ENCODE results near the gene CPNE4. TPM values are rescaled to one million over a fixed set of nuclear protein-coding genes. Genes with fewer than 3 reads are reported as not detected.
"Not testable (repeated sequence)": the region's sequence is repeated elsewhere in the genome, so short reads cannot be mapped to it uniquely, and the experiment has no call there.

The CPNE4 gene
- total and polyA plus RNA-seq, 8 donors: 0.14 to 1.7 (median 0.66) TPM

- Histone ChIP-seq H3K36me3 (no peaks in the 10 kb centered on the region), H3K4me3 (no peak overlapping the region), H3K4me1 (no peaks in the 10 kb centered on the region), H3K9me3 (no peaks in the 10 kb centered on the region), H3K27ac (no peak overlapping the region), H3K27me3 (no peaks in the 10 kb centered on the region)
- intact Hi-C loops (cut with DNase I): no loop called here
- TF ChIP-seq, protein P1, sequence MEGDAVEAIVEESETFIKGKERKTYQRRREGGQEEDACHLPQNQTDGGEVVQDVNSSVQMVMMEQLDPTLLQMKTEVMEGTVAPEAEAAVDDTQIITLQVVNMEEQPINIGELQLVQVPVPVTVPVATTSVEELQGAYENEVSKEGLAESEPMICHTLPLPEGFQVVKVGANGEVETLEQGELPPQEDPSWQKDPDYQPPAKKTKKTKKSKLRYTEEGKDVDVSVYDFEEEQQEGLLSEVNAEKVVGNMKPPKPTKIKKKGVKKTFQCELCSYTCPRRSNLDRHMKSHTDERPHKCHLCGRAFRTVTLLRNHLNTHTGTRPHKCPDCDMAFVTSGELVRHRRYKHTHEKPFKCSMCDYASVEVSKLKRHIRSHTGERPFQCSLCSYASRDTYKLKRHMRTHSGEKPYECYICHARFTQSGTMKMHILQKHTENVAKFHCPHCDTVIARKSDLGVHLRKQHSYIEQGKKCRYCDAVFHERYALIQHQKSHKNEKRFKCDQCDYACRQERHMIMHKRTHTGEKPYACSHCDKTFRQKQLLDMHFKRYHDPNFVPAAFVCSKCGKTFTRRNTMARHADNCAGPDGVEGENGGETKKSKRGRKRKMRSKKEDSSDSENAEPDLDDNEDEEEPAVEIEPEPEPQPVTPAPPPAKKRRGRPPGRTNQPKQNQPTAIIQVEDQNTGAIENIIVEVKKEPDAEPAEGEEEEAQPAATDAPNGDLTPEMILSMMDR (IDR thresholded peaks at IDR 0.05): no peak
- DNase-seq (no peak), FAIRE-seq (no peak), ATAC-seq (no peak)
- WGBS, 2 donors: 22 to 27% methylated on average over 2 of the region's 2 CpGs
Measured at GRCh38 chr3:131976448-131976847, 58.4 kb downstream of the CPNE4 start.

GRCh38 chr3:131975047-131975446, 59.8 kb downstream of the CPNE4 start:
- TF ChIP-seq, protein P1 (IDR thresholded peaks at IDR 0.05): no peak
- Histone ChIP-seq H3K27me3 (no peaks in the 10 kb centered on the region), H3K9me3 (no peaks in the 10 kb centered on the region), H3K27ac (no peak overlapping the region), H3K36me3 (no peaks in the 10 kb centered on the region), H3K4me1 (no peaks in the 10 kb centered on the region), H3K4me3 (no peak overlapping the region)
- ATAC-seq (no peak), FAIRE-seq (no peak), DNase-seq (no peak)
- WGBS, 2 donors: 60 to 63% methylated on average over 6 of the region's 6 CpGs
- intact Hi-C loops (cut with DNase I): no loop called here

GRCh38 chr3:131973731-131974130, 61.1 kb downstream of the CPNE4 start:
- H3K27ac ChIP-seq: no peak overlapping the region
- no peak for FAIRE-seq
- no peaks in the 10 kb centered on the region for H3K36me3 ChIP-seq
- H3K4me1 ChIP-seq: no peaks in the 10 kb centered on the region
- no peaks in the 10 kb centered on the region for H3K27me3 ChIP-seq
- DNase-seq: no peak
- ATAC-seq: no peak
- intact Hi-C loops (cut with DNase I): no loop called here
- TF ChIP-seq, protein P1 (IDR thresholded peaks at IDR 0.05): no peak
- H3K4me3 ChIP-seq: no peak overlapping the region
- H3K9me3 ChIP-seq: no peaks in the 10 kb centered on the region
- 18 to 19% methylated on average over 4 of the region's 4 CpGs for WGBS, 2 donors

DNA sequence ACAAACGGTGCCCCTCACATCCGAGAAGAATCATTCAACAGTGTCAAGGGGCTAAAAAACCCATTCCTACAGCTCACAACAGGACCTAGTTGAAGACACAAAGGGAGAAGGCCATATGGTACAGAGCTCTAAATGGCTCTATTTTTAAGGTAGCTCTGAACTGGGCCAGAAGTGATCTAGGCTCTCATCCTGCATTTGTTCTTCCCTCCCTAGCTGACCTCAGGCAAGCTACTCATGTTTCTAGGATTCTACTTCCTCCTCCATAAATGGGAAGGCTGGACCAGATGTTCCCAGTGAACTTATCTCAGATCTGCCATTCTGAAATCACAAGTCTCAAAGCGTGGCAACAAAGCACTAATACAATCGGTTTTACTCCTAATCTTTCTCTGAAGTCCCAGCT, 62.3 kb downstream of the CPNE4 start:
- no peaks in the 10 kb centered on the region for H3K36me3 ChIP-seq
- H3K9me3 ChIP-seq: no peaks in the 10 kb centered on the region
- no peak overlapping the region for H3K27ac ChIP-seq
- DNase-seq (no peak), FAIRE-seq (no peak), ATAC-seq (no peak)
- H3K4me3 ChIP-seq: no peak overlapping the region
- intact Hi-C loops (cut with DNase I): no loop called here
- H3K27me3 ChIP-seq: no peaks in the 10 kb centered on the region
- 48 to 69% methylated on average over 4 of the region's 4 CpGs for WGBS, 2 donors
- H3K4me1 ChIP-seq: no peaks in the 10 kb centered on the region
- TF ChIP-seq, protein P1 (IDR thresholded peaks at IDR 0.05): no peak

DNA sequence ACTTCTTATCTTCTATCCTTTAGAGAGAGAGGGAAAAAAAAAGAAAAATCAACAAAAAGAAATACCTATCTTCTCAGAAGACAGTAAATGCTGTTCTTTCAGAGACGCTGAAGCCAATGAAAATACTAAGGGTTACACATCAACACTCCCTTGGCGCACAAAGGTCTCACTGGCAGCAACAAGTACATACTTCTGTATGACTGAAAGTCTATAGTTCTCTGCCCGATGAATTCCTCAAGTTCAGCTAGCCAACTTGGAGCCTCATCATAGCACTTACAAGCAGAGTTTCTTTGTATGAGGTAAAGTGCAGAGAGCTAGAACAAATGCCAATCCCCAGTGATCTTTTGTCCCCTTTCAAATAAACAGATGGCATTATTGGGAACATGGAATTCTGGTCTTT, 62.7 kb downstream of the CPNE4 start:
- H3K4me1 ChIP-seq: no peaks in the 10 kb centered on the region
- DNase-seq: no peak
- H3K27ac ChIP-seq: no peak overlapping the region
- intact Hi-C loops (cut with DNase I): no loop called here
- H3K27me3 ChIP-seq: no peaks in the 10 kb centered on the region
- WGBS, 2 donors: 81 to 84% methylated on average over 3 of the region's 3 CpGs
- no peak for ATAC-seq
- TF ChIP-seq, protein P1 (IDR thresholded peaks at IDR 0.05): no peak
- no peak overlapping the region for H3K4me3 ChIP-seq
- no peak for FAIRE-seq
- no peaks in the 10 kb centered on the region for H3K9me3 ChIP-seq
- no peaks in the 10 kb centered on the region for H3K36me3 ChIP-seq

DNA sequence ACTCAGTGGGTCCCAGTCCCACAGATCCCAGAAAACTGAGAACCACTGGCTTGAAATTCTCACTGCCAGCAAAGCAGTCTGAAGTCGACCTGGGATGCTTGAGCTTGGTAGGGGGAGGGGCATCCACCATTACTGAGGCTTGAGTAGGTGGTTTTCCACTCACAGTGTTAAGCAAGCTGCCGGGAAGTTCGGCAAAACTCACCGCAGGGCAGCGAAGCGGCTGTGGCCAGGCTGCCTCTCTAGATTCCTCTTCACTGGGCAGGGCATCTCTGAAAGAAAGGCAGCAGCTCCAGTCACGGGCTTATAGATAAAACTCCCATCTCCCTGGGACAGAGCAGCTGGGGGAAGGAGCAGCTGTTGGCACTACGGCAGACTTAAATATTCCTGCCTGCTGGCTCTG, 71.4 kb downstream of the CPNE4 start:
- H3K4me1 ChIP-seq; H3K9me3 ChIP-seq; ATAC-seq; FAIRE-seq; intact Hi-C loops (cut with DNase I); H3K27ac ChIP-seq; H3K36me3 ChIP-seq; H3K4me3 ChIP-seq; H3K27me3 ChIP-seq: not testable (repeated sequence)
- DNase-seq: peak in 1 of 6 donors; percentile 21
- 38 to 49% methylated on average over 8 of the region's 8 CpGs for WGBS, 2 donors
